ENCODE data around the gene CASZ1.

The CASZ1 gene

GRCh38 chr1:10739589-10739988 lies 56.9 kb downstream of the CASZ1 start:
- Histone ChIP-seq H3K27me3 (ENCODE audit: low read depth, low read length) (no peaks in the 10 kb centered on the region), H3K9me3 (ENCODE audit: control insufficient read depth in 1 of 2, low read length in 2 of 2) (no peaks in the 10 kb centered on the region), H3K36me3 (ENCODE audit: control insufficient read depth in 1 of 2, insufficient read depth in 2 of 2, low read length in 2 of 2) (no peaks in the 10 kb centered on the region), H3K4me3 (ENCODE audit: low read depth in 1 of 2, low read length in 2 of 2) (no peak overlapping the region), H3K27ac (ENCODE audit: low read length) (no peak overlapping the region), H3K4me1 (ENCODE audit: control insufficient read depth in 1 of 2, insufficient read depth in 2 of 2, low read length in 2 of 2) (peaks cover 8 to 24% of the 10 kb centered on the region in 2 donors)

- Histone ChIP-seq H3K36me3 (ENCODE audit: control insufficient read depth in 1 of 2, insufficient read depth in 2 of 2, low read length in 2 of 2) (no peaks in the 10 kb centered on the region), H3K4me3 (ENCODE audit: low read depth in 1 of 2, low read length in 2 of 2) (no peak overlapping the region), H3K27ac (ENCODE audit: low read length) (no peak overlapping the region), H3K27me3 (ENCODE audit: low read depth, low read length) (no peaks in the 10 kb centered on the region), H3K9me3 (ENCODE audit: control insufficient read depth in 1 of 2, low read length in 2 of 2) (no peaks in the 10 kb centered on the region), H3K4me1 (ENCODE audit: control insufficient read depth in 1 of 2, insufficient read depth in 2 of 2, low read length in 2 of 2) (peaks cover 8 to 26% of the 10 kb centered on the region in 2 donors)
Measured at GRCh38 chr1:10738061-10739058, 58.1 kb downstream of the CASZ1 start.

GRCh38 chr1:10737651-10738050 lies 58.8 kb downstream of the CASZ1 start:
- H3K36me3 ChIP-seq (ENCODE audit: control insufficient read depth in 1 of 2, insufficient read depth in 2 of 2, low read length in 2 of 2): no peaks in the 10 kb centered on the region
- H3K9me3 ChIP-seq (ENCODE audit: control insufficient read depth in 1 of 2, low read length in 2 of 2): no peaks in the 10 kb centered on the region
- no peak overlapping the region for H3K4me3 ChIP-seq (ENCODE audit: low read depth in 1 of 2, low read length in 2 of 2)
- no peaks in the 10 kb centered on the region for H3K27me3 ChIP-seq (ENCODE audit: low read depth, low read length)
- peak overlapping the region; percentile 16 for H3K27ac ChIP-seq (ENCODE audit: low read length)
- peaks cover 8 to 26% of the 10 kb centered on the region in 2 donors for H3K4me1 ChIP-seq (ENCODE audit: control insufficient read depth in 1 of 2, insufficient read depth in 2 of 2, low read length in 2 of 2)

- H3K4me3 ChIP-seq (ENCODE audit: low read depth in 1 of 2, low read length in 2 of 2): no peak overlapping the region
- H3K27ac ChIP-seq (ENCODE audit: low read length): peak overlapping the region; percentile 16
- peaks cover 8 to 26% of the 10 kb centered on the region in 2 donors for H3K4me1 ChIP-seq (ENCODE audit: control insufficient read depth in 1 of 2, insufficient read depth in 2 of 2, low read length in 2 of 2)
- no peaks in the 10 kb centered on the region for H3K36me3 ChIP-seq (ENCODE audit: control insufficient read depth in 1 of 2, insufficient read depth in 2 of 2, low read length in 2 of 2)
- no peaks in the 10 kb centered on the region for H3K9me3 ChIP-seq (ENCODE audit: control insufficient read depth in 1 of 2, low read length in 2 of 2)
- H3K27me3 ChIP-seq (ENCODE audit: low read depth, low read length): no peaks in the 10 kb centered on the region
Measured at GRCh38 chr1:10736634-10737586, 59.5 kb downstream of the CASZ1 start.

- no peaks in the 10 kb centered on the region for H3K9me3 ChIP-seq (ENCODE audit: control insufficient read depth in 1 of 2, low read length in 2 of 2)
- H3K4me1 ChIP-seq (ENCODE audit: control insufficient read depth in 1 of 2, insufficient read depth in 2 of 2, low read length in 2 of 2): peaks cover 8 to 26% of the 10 kb centered on the region in 2 donors
- H3K4me3 ChIP-seq (ENCODE audit: low read depth in 1 of 2, low read length in 2 of 2): no peak overlapping the region
- no peaks in the 10 kb centered on the region for H3K27me3 ChIP-seq (ENCODE audit: low read depth, low read length)
- H3K27ac ChIP-seq (ENCODE audit: low read length): no peak overlapping the region
- no peaks in the 10 kb centered on the region for H3K36me3 ChIP-seq (ENCODE audit: control insufficient read depth in 1 of 2, insufficient read depth in 2 of 2, low read length in 2 of 2)
Measured at GRCh38 chr1:10735563-10736305, 60.7 kb downstream of the CASZ1 start.

- no peak overlapping the region for H3K27ac ChIP-seq (ENCODE audit: low read length)
- no peaks in the 10 kb centered on the region for H3K9me3 ChIP-seq (ENCODE audit: control insufficient read depth in 1 of 2, low read length in 2 of 2)
- no peak overlapping the region for H3K4me3 ChIP-seq (ENCODE audit: low read depth in 1 of 2, low read length in 2 of 2)
- no peaks in the 10 kb centered on the region for H3K36me3 ChIP-seq (ENCODE audit: control insufficient read depth in 1 of 2, insufficient read depth in 2 of 2, low read length in 2 of 2)
- no peaks in the 10 kb centered on the region for H3K27me3 ChIP-seq (ENCODE audit: low read depth, low read length)
- H3K4me1 ChIP-seq (ENCODE audit: control insufficient read depth in 1 of 2, insufficient read depth in 2 of 2, low read length in 2 of 2): peaks cover 8 to 26% of the 10 kb centered on the region in 2 donors
Measured at GRCh38 chr1:10734962-10735544, 61.4 kb downstream of the CASZ1 start.

- Histone ChIP-seq H3K36me3 (ENCODE audit: control insufficient read depth in 1 of 2, insufficient read depth in 2 of 2, low read length in 2 of 2) (no peaks in the 10 kb centered on the region), H3K4me3 (ENCODE audit: low read depth in 1 of 2, low read length in 2 of 2) (no peak overlapping the region), H3K27me3 (ENCODE audit: low read depth, low read length) (no peaks in the 10 kb centered on the region), H3K27ac (ENCODE audit: low read length) (no peak overlapping the region), H3K4me1 (ENCODE audit: control insufficient read depth in 1 of 2, insufficient read depth in 2 of 2, low read length in 2 of 2) (peaks cover 8 to 26% of the 10 kb centered on the region in 2 donors), H3K9me3 (ENCODE audit: control insufficient read depth in 1 of 2, low read length in 2 of 2) (no peaks in the 10 kb centered on the region)
Measured at GRCh38 chr1:10734375-10734774, 62.1 kb downstream of the CASZ1 start.

GRCh38 chr1:10733474-10734366 lies 62.7 kb downstream of the CASZ1 start:
- Histone ChIP-seq H3K27me3 (ENCODE audit: low read depth, low read length) (no peaks in the 10 kb centered on the region), H3K9me3 (ENCODE audit: control insufficient read depth in 1 of 2, low read length in 2 of 2) (no peaks in the 10 kb centered on the region), H3K36me3 (ENCODE audit: control insufficient read depth in 1 of 2, insufficient read depth in 2 of 2, low read length in 2 of 2) (no peaks in the 10 kb centered on the region), H3K4me3 (ENCODE audit: low read depth in 1 of 2, low read length in 2 of 2) (no peak overlapping the region), H3K27ac (ENCODE audit: low read length) (no peak overlapping the region), H3K4me1 (ENCODE audit: control insufficient read depth in 1 of 2, insufficient read depth in 2 of 2, low read length in 2 of 2) (peaks cover 8 to 26% of the 10 kb centered on the region in 2 donors)

- peaks cover 0 to 20% of the 10 kb centered on the region in 2 donors for H3K4me1 ChIP-seq (ENCODE audit: control insufficient read depth in 1 of 2, insufficient read depth in 2 of 2, low read length in 2 of 2)
- H3K27ac ChIP-seq (ENCODE audit: low read length): no peak overlapping the region
- H3K4me3 ChIP-seq (ENCODE audit: low read depth in 1 of 2, low read length in 2 of 2): no peak overlapping the region
- no peaks in the 10 kb centered on the region for H3K27me3 ChIP-seq (ENCODE audit: low read depth, low read length)
- H3K9me3 ChIP-seq (ENCODE audit: control insufficient read depth in 1 of 2, low read length in 2 of 2): no peaks in the 10 kb centered on the region
- H3K36me3 ChIP-seq (ENCODE audit: control insufficient read depth in 1 of 2, insufficient read depth in 2 of 2, low read length in 2 of 2): no peaks in the 10 kb centered on the region
Measured at GRCh38 chr1:10730985-10731384, 65.5 kb downstream of the CASZ1 start.

All from muscle layer of duodenum (tissue), 2 donors.